Measurements from ENCODE around the gene ACAD10.
"Not testable (repeated sequence)": the region's sequence is repeated elsewhere in the genome, so short reads cannot be mapped to it uniquely, and the experiment has no call there.

ACAD10 gene

GRCh38 chr12:111754671-111755070 is 68.8 kb downstream of the ACAD10 start:
- DNase-seq: no peak

- DNase-seq: no peak
Observed at GRCh38 chr12:111756196-111756595, 70.3 kb downstream of the ACAD10 start.

GRCh38 chr12:111756681-111757080 is 70.8 kb downstream of the ACAD10 start:
- DNase-seq: no peak

GRCh38 chr12:111757361-111758119 is 71.7 kb downstream of the ACAD10 start:
- peak; percentile 5 to 20 for DNase-seq

GRCh38 chr12:111758120-111758561 is 72.3 kb downstream of the ACAD10 start:
- DNase-seq: no peak

GRCh38 chr12:111759271-111759670 is 73.4 kb downstream of the ACAD10 start:
- DNase-seq: no peak

- no peak for DNase-seq
Observed at GRCh38 chr12:111759991-111760390, 74.1 kb downstream of the ACAD10 start.

- no peak for DNase-seq
Observed at GRCh38 chr12:111761099-111761498, 75.2 kb downstream of the ACAD10 start.

- DNase-seq: no peak
Observed at GRCh38 chr12:111761706-111762105, 75.9 kb downstream of the ACAD10 start.

GRCh38 chr12:111763552-111763951 is 77.7 kb downstream of the ACAD10 start:
- not testable (repeated sequence) for DNase-seq

- DNase-seq: no peak
Observed at GRCh38 chr12:111764120-111764821, 78.4 kb downstream of the ACAD10 start.

- peak; percentile 10 to 17 for DNase-seq
Observed at GRCh38 chr12:111766608-111767361, 80.9 kb downstream of the ACAD10 start, which contains the start of gene ALDH2. TSS of gene ALDH2 (plus strand) at chr12:111766933. CDS start at chr12:111766983, 50 bp downstream.

- DNase-seq: no peak
Observed at GRCh38 chr12:111767362-111768158, 81.7 kb downstream of the ACAD10 start.

- no peak for DNase-seq
Observed at GRCh38 chr12:111768159-111768895, 82.5 kb downstream of the ACAD10 start.

GRCh38 chr12:111769599-111769998 is 83.7 kb downstream of the ACAD10 start:
- no peak for DNase-seq

GRCh38 chr12:111773801-111774551 is 88.1 kb downstream of the ACAD10 start:
- DNase-seq: peak; percentile 17 to 59

GRCh38 chr12:111775205-111776193 is 89.6 kb downstream of the ACAD10 start:
- peak; percentile 29 to 81 for DNase-seq

GRCh38 chr12:111776836-111777344 is 91.0 kb downstream of the ACAD10 start:
- no peak for DNase-seq

- peak in 1 of 2 donors; percentile 25 for DNase-seq
Observed at GRCh38 chr12:111777345-111778045, 91.6 kb downstream of the ACAD10 start.

All from CD4-positive, alpha-beta T cell treated with Interferon alpha-2 for 1 hour (primary cell).